Measurements from ENCODE around the gene HNRNPU. TPM values are rescaled to one million over a fixed set of nuclear protein-coding genes. Genes with fewer than 3 reads are reported as not detected.

Gene HNRNPU
- total RNA-seq, 1 donor from 2014 or later, result 447 TPM

DNA sequence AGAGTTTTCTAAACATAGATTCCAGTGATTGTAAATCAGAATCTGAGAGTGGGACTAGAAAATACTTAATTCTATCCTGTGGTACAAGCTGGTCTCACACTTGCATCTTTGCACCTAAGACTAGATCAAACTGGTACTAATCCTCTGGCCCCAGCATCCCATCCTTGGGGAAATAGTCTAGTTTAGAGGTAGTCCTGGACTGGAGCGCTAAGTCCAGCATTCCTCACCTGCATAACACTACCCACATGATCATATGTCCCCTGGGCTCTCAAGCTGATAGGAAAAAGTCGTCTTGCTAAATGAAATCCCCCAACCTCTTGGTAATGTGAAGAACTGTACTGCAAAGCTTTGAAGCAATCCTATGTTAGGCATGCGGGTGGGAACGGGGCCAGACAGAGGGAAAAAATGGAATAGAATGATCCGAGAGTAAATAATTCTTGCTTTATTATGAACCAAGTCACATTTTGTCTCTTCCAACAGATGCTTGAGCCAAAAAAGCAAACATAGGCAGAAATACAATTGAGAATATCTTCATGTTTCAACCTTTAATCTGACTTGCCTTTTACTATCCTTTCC, 24.0 kb downstream of the HNRNPU start:
- no peak for DNase-seq (ENCODE audit: low read depth)
- no peak overlapping the region for H3K4me3 ChIP-seq (ENCODE audit: low read depth, low read length)
- TF ChIP-seq, protein P1, sequence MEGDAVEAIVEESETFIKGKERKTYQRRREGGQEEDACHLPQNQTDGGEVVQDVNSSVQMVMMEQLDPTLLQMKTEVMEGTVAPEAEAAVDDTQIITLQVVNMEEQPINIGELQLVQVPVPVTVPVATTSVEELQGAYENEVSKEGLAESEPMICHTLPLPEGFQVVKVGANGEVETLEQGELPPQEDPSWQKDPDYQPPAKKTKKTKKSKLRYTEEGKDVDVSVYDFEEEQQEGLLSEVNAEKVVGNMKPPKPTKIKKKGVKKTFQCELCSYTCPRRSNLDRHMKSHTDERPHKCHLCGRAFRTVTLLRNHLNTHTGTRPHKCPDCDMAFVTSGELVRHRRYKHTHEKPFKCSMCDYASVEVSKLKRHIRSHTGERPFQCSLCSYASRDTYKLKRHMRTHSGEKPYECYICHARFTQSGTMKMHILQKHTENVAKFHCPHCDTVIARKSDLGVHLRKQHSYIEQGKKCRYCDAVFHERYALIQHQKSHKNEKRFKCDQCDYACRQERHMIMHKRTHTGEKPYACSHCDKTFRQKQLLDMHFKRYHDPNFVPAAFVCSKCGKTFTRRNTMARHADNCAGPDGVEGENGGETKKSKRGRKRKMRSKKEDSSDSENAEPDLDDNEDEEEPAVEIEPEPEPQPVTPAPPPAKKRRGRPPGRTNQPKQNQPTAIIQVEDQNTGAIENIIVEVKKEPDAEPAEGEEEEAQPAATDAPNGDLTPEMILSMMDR (conservative IDR thresholded peaks at IDR 0.05; ENCODE audit: low read depth, low read length), result no peak

DNA sequence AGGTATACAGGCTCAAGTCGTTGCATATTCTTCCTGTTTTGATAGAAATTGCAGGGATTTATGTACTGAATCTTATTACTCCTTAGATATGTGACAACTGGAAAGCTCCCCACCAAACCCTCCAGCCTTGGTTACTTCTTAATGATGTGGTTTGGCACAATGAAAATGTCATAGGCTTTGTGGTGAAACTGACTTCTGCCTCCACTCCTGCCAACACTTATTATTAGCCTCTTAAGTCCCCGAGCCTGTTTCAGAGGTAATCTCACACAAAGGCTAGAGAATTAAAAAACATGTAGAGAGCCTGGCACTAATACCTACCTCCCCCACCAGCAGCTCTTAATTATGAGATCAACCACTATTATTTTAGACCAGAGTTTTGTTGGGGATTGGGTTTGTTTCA, 24.7 kb downstream of the HNRNPU start:
- no peak overlapping the region for H3K4me3 ChIP-seq (ENCODE audit: low read depth, low read length)
- no peak for DNase-seq (ENCODE audit: low read depth)
- TF ChIP-seq, protein P1 (conservative IDR thresholded peaks at IDR 0.05; ENCODE audit: low read depth, low read length), result no peak

DNA sequence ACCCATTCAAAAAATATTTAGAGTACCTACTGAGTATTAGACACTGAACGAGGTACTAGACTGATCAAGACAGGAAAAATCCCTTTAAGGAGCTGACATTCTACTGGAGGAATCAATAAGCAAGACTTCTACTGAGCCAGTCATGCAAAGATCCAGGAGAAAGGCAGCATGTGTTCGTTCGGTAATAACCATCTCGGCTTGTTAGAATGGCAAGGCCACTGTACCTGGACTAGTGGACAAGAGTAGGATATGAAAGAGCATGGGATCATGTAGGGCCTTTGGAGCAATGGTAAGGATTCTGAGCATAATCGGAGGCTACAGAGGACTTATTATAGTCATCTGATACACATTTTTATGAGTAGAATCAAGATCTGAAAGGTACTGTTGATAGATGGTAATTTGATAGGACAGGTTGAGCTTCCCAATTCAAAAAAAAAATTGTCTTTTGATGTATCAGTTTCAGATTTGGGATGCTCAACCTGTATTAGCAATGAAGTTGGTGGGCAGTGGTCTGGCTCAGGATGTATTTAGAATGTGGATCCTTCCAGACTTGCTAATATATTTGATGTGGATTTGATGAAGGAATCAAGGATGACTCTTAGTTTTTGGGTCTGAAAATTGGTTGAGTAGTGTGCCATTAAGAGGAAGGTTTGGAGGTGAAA, 26.6 kb downstream of the HNRNPU start:
- H3K4me3 ChIP-seq (ENCODE audit: low read depth, low read length), result peak overlapping the region; percentile 58
- TF ChIP-seq, protein P1 (conservative IDR thresholded peaks at IDR 0.05; ENCODE audit: low read depth, low read length), result no peak
- DNase-seq (ENCODE audit: low read depth), result no peak

DNA sequence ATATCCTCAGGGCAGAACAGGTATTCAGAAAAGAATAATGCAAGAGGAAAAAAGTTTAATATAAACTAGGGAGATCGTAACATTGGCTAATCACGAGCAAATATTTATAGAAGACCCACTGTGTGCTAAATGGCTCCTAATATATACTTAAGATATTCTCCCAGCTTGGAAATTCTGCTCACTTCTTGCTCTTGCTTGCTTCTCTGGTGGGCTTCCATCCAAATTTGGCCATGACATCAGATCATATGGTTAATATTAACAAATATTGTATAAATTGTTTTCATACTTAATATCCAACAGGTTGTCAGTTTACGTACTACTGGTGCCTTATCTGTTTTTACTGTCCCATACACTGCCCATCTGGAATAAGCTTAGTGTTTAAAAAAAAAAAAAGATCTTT, 27.8 kb downstream of the HNRNPU start:
- TF ChIP-seq, protein P1 (conservative IDR thresholded peaks at IDR 0.05; ENCODE audit: low read depth, low read length), result no peak
- DNase-seq (ENCODE audit: low read depth), result no peak
- H3K4me3 ChIP-seq (ENCODE audit: low read depth, low read length), result peak overlapping the region; percentile 58

DNA sequence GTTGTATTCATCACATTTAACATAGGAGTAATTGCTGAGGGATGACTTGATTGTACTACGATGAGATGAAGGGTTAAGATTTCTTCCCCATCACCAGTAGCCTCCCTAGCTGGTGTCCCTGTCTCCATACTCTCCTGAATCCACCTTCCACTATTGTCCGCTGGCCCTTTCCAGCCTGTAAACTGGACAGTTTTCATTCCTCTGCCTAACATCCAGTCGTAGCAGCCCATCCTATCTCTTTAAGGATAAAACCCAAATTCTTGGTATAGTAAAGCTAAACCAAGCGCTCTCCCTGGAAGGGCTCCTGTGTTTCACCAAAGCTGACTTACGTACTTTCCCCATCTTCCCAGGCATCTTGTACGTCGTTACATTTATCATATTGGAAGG, 28.2 kb downstream of the HNRNPU start:
- TF ChIP-seq, protein P1 (conservative IDR thresholded peaks at IDR 0.05; ENCODE audit: low read depth, low read length), result no peak
- no peak for DNase-seq (ENCODE audit: low read depth)
- peak overlapping the region; percentile 58 for H3K4me3 ChIP-seq (ENCODE audit: low read depth, low read length)

DNA sequence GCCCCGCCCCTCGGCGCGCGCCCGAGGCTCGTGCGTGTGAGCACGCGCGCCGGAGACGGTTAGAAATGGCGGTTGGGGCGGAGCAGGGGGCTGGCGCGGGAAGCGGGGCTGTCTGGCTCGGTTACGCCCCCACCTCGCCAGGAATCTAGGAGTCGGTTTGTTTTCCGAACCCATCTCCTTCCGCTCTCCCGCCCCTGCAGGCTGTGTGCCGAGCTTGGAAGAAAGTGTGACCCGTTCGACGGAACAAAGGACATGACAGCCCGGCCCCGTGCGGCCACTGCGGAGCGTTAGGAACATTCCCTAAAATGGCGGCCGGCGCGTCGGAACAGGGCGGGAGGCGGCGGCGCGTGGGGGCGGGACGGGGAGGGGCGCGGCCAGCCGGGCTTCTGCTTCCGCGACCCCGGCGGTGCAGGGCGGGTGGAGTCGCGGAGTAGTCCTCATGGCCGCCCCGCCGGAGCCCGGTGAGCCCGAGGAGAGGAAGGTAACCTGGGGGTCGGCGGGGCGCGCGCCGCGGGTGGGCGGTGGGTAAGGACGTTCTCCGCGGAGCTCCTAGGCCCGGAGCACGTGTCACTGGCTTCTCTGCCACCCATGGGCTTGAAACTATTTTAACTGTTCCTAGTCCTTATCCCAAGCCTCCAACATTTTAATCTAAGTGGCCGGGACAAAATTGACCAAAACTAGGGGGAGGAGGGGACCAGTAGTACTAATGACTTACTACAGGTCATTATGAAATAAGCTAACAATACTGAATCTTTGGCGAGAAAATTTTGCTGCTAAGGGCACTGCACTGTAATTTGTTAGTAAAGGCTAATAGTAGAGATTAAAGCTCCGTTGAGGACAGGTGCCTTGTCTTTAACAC, 28.8 kb downstream of the HNRNPU start, which contains the start of gene COX20:
Gene COX20 (plus strand): TSS at position 383 of the 859 bp plus-strand sequence. CDS start 57 bp downstream, at position 440.
- no peak for DNase-seq (ENCODE audit: low read depth)
- TF ChIP-seq, protein P1 (conservative IDR thresholded peaks at IDR 0.05; ENCODE audit: low read depth, low read length), result no peak
- peak within 1 kb of the TSS; percentile 58 for H3K4me3 ChIP-seq (ENCODE audit: low read depth, low read length)
